OCI-LY1 (cell line): ENCODE measurements around the gene TMPRSS13.

ENCODE experiments used
- H2AFZ ChIP-seq: fragments of 200-600 bp; sonication (generic), shearing (Covaris generic); 2 replicates; pipeline ENCODE4 v1.6.0; 2014; ENCODE audit warnings: antibody characterized with exemption, mild to moderate bottlenecking, low read length
- H3F3A ChIP-seq: fragments of 200-600 bp; sonication (generic), shearing (Covaris generic); 2 replicates; pipeline ENCODE4 v1.6.0; 2014; ENCODE audit warnings: mild to moderate bottlenecking, antibody characterized with exemption, low read length, moderate library complexity; ENCODE audit not compliant: insufficient read depth
- H3K27ac ChIP-seq: fragments of 200-600 bp; sonication (generic); 2 replicates; pipeline ENCODE4 v1.5.1; 2014; ENCODE audit warnings: low read length, mixed run types, mild to moderate bottlenecking, low read depth; ENCODE audit not compliant: poor library complexity, severe bottlenecking
- H3K27me3 ChIP-seq: fragments of 200-600 bp; sonication (generic); 2 replicates; pipeline ENCODE4 v1.6.0; 2014; ENCODE audit warnings: antibody characterized with exemption, mild to moderate bottlenecking, low read length, moderate library complexity; ENCODE audit not compliant: insufficient read depth
- H3K36me3 ChIP-seq: fragments of 200-600 bp; sonication (generic); 2 replicates; pipeline ENCODE4 v1.6.1; 2014; ENCODE audit warnings: mild to moderate bottlenecking, antibody characterized with exemption, low read length, moderate library complexity, mixed read lengths; ENCODE audit not compliant: insufficient read depth
- H3K4me1 ChIP-seq: fragments of 200-600 bp; sonication (generic); 2 replicates; pipeline ENCODE4 v1.5.1; 2014; ENCODE audit warnings: mild to moderate bottlenecking, low read length, moderate library complexity; ENCODE audit not compliant: insufficient read depth, severe bottlenecking
- H3K4me2 ChIP-seq: fragments of 200-600 bp; sonication (generic), shearing (Covaris generic); 2 replicates; pipeline ENCODE4 v1.6.1; 2014; ENCODE audit warnings: low read length
- H3K4me3 ChIP-seq: fragments of 200-600 bp; sonication (generic); 2 replicates; pipeline ENCODE4 v1.5.1; 2014; ENCODE audit warnings: low read length, low read depth, mild to moderate bottlenecking, mixed read lengths; ENCODE audit not compliant: poor library complexity, severe bottlenecking
- H3K79me2 ChIP-seq: fragments of 200-600 bp; shearing (Covaris generic); 2 replicates; pipeline ENCODE4 v1.6.1; 2016; ENCODE audit warnings: mixed run types, low read length, mixed read lengths; ENCODE audit not compliant: insufficient read depth
- H3K9ac ChIP-seq: fragments of 200-600 bp; sonication (generic), shearing (Covaris generic); 2 replicates; pipeline ENCODE4 v1.6.1; 2014; ENCODE audit warnings: mild to moderate bottlenecking, low read length, mixed read lengths
- H3K9me2 ChIP-seq: fragments of 200-600 bp; sonication (generic), shearing (Covaris generic); 2 replicates; pipeline ENCODE4 v1.6.1; 2014; ENCODE audit warnings: low read depth, mild to moderate bottlenecking, low read length, mixed read lengths
- H3K9me3 ChIP-seq: fragments of 200-600 bp; shearing (Covaris generic); 2 replicates; pipeline ENCODE4 v1.6.1; 2014; ENCODE audit warnings: low read length, mixed read lengths
- H4K20me1 ChIP-seq: fragments of 200-600 bp; sonication (generic), shearing (Covaris generic); 2 replicates; pipeline ENCODE4 v1.6.0; 2016; ENCODE audit warnings: mild to moderate bottlenecking, low read length; ENCODE audit not compliant: insufficient read depth
- EZH2 ChIP-seq: fragments of 200-600 bp; sonication (generic), shearing (Covaris generic); IDR thresholded peaks from 2 replicates; pipeline ENCODE4 v1.8.0; 2017; ENCODE audit warnings: borderline replicate concordance, mixed run types, mild to moderate bottlenecking, antibody characterized with exemption, low read length, moderate library complexity, mixed read lengths
- TF ChIP-seq, protein P1 (sequence below): fragments of 200-600 bp; sonication (generic), shearing (Covaris generic); IDR thresholded peaks from 2 replicates; pipeline ENCODE4 v1.5.1; 2017; ENCODE audit warnings: mild to moderate bottlenecking, antibody characterized with exemption, low read length, moderate library complexity, mixed read lengths

TMPRSS13 gene

GRCh38 chr11:117871784-117872183 lies 57.4 kb downstream of the TMPRSS13 start:
- TF ChIP-seq, protein P1, sequence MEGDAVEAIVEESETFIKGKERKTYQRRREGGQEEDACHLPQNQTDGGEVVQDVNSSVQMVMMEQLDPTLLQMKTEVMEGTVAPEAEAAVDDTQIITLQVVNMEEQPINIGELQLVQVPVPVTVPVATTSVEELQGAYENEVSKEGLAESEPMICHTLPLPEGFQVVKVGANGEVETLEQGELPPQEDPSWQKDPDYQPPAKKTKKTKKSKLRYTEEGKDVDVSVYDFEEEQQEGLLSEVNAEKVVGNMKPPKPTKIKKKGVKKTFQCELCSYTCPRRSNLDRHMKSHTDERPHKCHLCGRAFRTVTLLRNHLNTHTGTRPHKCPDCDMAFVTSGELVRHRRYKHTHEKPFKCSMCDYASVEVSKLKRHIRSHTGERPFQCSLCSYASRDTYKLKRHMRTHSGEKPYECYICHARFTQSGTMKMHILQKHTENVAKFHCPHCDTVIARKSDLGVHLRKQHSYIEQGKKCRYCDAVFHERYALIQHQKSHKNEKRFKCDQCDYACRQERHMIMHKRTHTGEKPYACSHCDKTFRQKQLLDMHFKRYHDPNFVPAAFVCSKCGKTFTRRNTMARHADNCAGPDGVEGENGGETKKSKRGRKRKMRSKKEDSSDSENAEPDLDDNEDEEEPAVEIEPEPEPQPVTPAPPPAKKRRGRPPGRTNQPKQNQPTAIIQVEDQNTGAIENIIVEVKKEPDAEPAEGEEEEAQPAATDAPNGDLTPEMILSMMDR = no peak
- Histone ChIP-seq H3K9ac (no peak overlapping the region), H3K4me3 (no peak overlapping the region), H2AFZ (no peak overlapping the region), H3F3A (no peaks in the 10 kb centered on the region), H3K27me3 (0 out of 2 replicates have a peak, but pooled peaks cover 6% of the 10 kb centered on the region), H3K9me3 (no peaks in the 10 kb centered on the region), H3K36me3 (no peaks in the 10 kb centered on the region), H3K9me2 (no peaks in the 10 kb centered on the region), H3K79me2 (no peaks in the 10 kb centered on the region), H3K4me1 (no peaks in the 10 kb centered on the region), H3K27ac (no peak overlapping the region), H4K20me1 (no peaks in the 10 kb centered on the region), H3K4me2 (no peak overlapping the region)

- Histone ChIP-seq H3K9me3 (no peaks in the 10 kb centered on the region), H4K20me1 (no peaks in the 10 kb centered on the region), H3K4me1 (no peaks in the 10 kb centered on the region), H3K4me2 (no peak overlapping the region), H3K9me2 (no peaks in the 10 kb centered on the region), H2AFZ (no peak overlapping the region), H3K9ac (no peak overlapping the region), H3K27me3 (0 out of 2 replicates have a peak, but pooled peaks cover 6% of the 10 kb centered on the region), H3K36me3 (no peaks in the 10 kb centered on the region), H3K27ac (no peak overlapping the region), H3K79me2 (no peaks in the 10 kb centered on the region), H3K4me3 (no peak overlapping the region), H3F3A (no peaks in the 10 kb centered on the region)
- TF ChIP-seq EZH2 = no peak
- TF ChIP-seq, protein P1 = no peak
Measured at GRCh38 chr11:117871160-117871559, 58.0 kb downstream of the TMPRSS13 start.

- Histone ChIP-seq H3K4me2 (no peak overlapping the region), H3K27ac (no peak overlapping the region), H3K27me3 (0 out of 2 replicates have a peak, but pooled peaks cover 6% of the 10 kb centered on the region), H3K36me3 (no peaks in the 10 kb centered on the region), H2AFZ (no peak overlapping the region), H3K9me2 (no peaks in the 10 kb centered on the region), H3F3A (no peaks in the 10 kb centered on the region), H3K9ac (no peak overlapping the region), H3K4me1 (no peaks in the 10 kb centered on the region), H3K9me3 (no peaks in the 10 kb centered on the region), H3K4me3 (no peak overlapping the region), H4K20me1 (no peaks in the 10 kb centered on the region), H3K79me2 (no peaks in the 10 kb centered on the region)
- no peak for TF ChIP-seq EZH2
Measured at GRCh38 chr11:117870103-117870952, 58.9 kb downstream of the TMPRSS13 start.

- Histone ChIP-seq H4K20me1 (no peaks in the 10 kb centered on the region), H3K4me3 (no peak overlapping the region), H3K36me3 (no peaks in the 10 kb centered on the region), H3K9me2 (no peaks in the 10 kb centered on the region), H3F3A (no peaks in the 10 kb centered on the region), H3K27me3 (0 out of 2 replicates have a peak, but pooled peaks cover 6% of the 10 kb centered on the region), H3K9ac (no peak overlapping the region), H3K4me1 (no peaks in the 10 kb centered on the region), H2AFZ (no peak overlapping the region), H3K4me2 (no peak overlapping the region), H3K27ac (no peak overlapping the region), H3K9me3 (no peaks in the 10 kb centered on the region), H3K79me2 (no peaks in the 10 kb centered on the region)
- TF ChIP-seq, protein P1 = no peak
- TF ChIP-seq EZH2 = no peak
Measured at GRCh38 chr11:117869604-117870003, 59.6 kb downstream of the TMPRSS13 start.
